Transverse colon (tissue), 4 donors: Measurements from ENCODE around the gene FKBP14.

Source experiments
- EP300 ChIP-seq: sonication (generic); formaldehyde crosslinking; IDR thresholded peaks from one replicate; pipeline ENCODE4 v1.6.1; 2017; ENCODE audit warnings: antibody characterized with exemption, low read depth
- POLR2AphosphoS5 ChIP-seq, 3 donors: sonication (generic); formaldehyde crosslinking; IDR thresholded peaks; one replicate each; pipeline ENCODE4 v1.6.1; 2016; ENCODE audit warnings: antibody characterized with exemption in 3 of 3
- TF ChIP-seq, protein P1 (sequence below), 5 experiments: fragments of 200-600 bp in 3 of 5; fragments of 450-650 bp in 2 of 5; sonication (generic) in 3 of 5; IDR thresholded peaks; 1 replicate in 2 of 5; 2 replicates in 3 of 5; pipeline ENCODE4 v1.5.1; 2016 to 2017; ENCODE audit warnings: antibody characterized with exemption in 5 of 5, inconsistent platforms in 3 of 5, mild to moderate bottlenecking in 2 of 5, moderate library complexity in 1 of 5

DNA sequence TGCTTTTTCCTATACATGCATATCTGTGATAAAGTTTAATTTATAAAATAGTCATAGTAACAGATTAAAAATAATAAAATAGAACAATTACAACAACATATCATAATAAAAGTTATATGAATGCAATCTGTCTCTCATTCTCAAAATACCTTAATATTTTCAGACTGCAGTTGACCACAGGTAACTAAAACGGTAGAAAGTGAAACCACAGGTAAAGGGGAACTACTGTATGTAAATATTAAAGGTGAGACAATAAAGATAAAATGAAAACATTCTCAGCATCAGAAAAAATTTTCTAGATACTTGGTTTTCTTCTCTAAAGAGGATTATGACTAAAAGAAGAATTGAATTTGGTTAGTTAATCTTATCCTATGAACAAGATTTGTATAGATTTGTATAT lies 6.0 kb downstream of the FKBP14 start:
- TF ChIP-seq, protein P1, sequence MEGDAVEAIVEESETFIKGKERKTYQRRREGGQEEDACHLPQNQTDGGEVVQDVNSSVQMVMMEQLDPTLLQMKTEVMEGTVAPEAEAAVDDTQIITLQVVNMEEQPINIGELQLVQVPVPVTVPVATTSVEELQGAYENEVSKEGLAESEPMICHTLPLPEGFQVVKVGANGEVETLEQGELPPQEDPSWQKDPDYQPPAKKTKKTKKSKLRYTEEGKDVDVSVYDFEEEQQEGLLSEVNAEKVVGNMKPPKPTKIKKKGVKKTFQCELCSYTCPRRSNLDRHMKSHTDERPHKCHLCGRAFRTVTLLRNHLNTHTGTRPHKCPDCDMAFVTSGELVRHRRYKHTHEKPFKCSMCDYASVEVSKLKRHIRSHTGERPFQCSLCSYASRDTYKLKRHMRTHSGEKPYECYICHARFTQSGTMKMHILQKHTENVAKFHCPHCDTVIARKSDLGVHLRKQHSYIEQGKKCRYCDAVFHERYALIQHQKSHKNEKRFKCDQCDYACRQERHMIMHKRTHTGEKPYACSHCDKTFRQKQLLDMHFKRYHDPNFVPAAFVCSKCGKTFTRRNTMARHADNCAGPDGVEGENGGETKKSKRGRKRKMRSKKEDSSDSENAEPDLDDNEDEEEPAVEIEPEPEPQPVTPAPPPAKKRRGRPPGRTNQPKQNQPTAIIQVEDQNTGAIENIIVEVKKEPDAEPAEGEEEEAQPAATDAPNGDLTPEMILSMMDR (IDR thresholded peaks at IDR 0.05), result no peak
- no peak for TF ChIP-seq EP300
- no peak for TF ChIP-seq POLR2AphosphoS5 (IDR thresholded peaks at IDR 0.05)
